Measurements from ENCODE around the gene IRF4.
A peak's percentile ranks its signal among the peaks of the same experiment; 100 is the strongest.

Gene IRF4

DNA sequence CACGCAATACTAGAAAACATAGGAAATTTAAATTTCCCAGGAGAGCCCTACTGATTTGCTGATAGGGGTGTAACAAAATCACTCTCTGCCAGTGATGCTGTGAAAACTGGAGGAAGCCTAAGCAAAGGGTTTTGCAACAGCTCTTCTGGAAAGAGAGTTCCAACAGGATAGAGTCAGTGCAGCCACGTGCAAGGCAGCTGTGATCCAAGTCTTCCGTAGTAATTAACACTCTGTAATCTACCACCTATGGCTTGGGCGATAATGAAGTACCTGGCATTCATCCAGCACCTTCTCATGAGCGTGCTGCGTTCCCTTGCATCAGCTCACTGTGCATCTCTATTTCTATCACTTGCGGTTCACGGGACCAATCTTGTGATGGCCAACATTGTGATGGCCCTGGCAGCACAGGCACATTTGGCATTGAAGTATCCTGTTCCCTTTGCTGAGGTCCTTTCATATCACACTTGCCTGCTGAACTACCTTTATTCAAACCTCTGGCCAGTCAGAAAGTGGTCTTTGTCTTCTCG is 48.2 kb downstream of the IRF4 start:
- ATAC-seq (replicated peaks) (no peak), DNase-seq (no peak)
- Mint-ChIP-seq H3K4me3 (no peak overlapping the region), H3K36me3 (ENCODE audit: insufficient read depth) (peaks cover 2% of the 10 kb centered on the region), H3K9me3 (no peaks in the 10 kb centered on the region), H3K27me3 (no peaks in the 10 kb centered on the region), H3K27ac (no peak overlapping the region), H3K4me1 (ENCODE audit: low read depth in 2 of 2) (peaks cover 6 to 10% of the 10 kb centered on the region in 2 donors)

DNA sequence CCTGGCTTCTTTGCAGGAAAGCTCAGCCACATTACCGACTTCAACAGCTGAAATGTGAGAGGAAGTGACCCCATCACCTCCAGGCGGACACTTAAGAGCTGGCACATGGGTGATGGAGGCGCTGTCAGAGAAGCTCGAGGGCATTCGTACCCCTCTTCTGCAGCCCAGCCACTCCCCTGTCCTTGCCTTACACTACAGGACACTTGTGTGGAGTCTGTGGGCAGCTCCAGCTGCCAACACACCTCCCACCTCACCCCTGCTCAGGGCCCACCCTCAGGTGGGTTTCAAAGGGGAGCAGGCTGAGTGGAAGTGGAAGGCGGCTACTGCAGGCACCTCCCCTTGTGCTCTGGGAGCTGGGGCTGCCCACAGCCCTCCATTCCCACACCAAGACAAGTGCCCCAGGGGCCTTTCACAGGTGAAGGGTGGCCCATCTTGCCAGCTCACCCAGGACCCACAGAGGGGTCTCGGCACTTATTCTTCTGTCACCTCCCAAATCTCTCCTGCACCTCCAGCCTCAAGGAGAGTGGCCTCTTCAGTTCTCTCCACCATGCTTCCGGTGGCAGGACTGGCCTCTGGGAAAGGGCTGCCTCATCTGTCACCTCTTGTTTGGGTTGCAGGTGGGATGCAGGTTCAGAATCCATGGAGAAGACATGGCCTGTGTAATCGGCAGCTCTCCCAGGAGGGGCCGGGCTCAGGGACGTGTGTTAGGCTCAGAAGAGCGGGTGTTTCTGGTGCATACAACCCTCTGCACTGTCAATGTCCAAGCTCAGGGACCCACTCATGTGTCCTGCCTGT is 49.8 kb downstream of the IRF4 start:
- DNase-seq (no peak), ATAC-seq (replicated peaks) (no peak)
- H3K27me3 Mint-ChIP-seq, result no peaks in the 10 kb centered on the region
- H3K4me1 Mint-ChIP-seq (ENCODE audit: low read depth in 2 of 2), result peaks cover 11 to 19% of the 10 kb centered on the region in 2 donors
- H3K27ac Mint-ChIP-seq, result no peak overlapping the region
- H3K36me3 Mint-ChIP-seq (ENCODE audit: insufficient read depth), result peaks cover 5% of the 10 kb centered on the region
- H3K4me3 Mint-ChIP-seq, result no peak overlapping the region
- H3K9me3 Mint-ChIP-seq, result no peaks in the 10 kb centered on the region

DNA sequence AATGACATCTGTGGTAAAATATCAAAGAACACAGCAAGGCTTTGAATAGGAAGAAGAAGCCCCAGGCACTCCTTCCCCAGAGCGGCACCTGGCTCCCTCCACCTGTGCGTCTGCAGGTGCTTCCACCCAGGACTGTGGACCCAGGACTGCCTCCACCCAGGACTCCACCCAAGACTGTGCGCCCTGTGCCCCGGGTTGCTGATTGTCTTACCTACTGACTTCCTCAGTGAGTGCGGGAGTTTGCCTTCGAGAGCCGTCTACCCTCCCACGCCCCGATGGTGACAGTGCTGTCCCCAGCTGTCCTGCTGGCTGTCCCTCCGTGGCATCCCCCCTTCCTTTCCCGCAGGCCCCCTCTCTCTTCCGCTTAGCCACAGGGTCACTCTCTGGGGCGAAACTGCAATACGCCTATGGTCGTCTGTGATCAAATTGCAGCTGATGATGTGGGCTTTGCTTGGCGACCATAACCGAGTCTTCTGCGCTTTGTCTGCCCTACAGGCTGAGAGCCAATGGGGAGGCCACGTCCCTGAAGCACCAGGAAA is 52.1 kb downstream of the IRF4 start:
- DNase-seq, result no peak
- Mint-ChIP-seq H3K27ac (no peak overlapping the region), H3K36me3 (ENCODE audit: insufficient read depth) (peaks cover 10% of the 10 kb centered on the region), H3K9me3 (no peaks in the 10 kb centered on the region), H3K27me3 (no peaks in the 10 kb centered on the region), H3K4me1 (ENCODE audit: low read depth in 2 of 2) (peaks cover 26 to 33% of the 10 kb centered on the region in 2 donors), H3K4me3 (no peak overlapping the region)
- no peak for ATAC-seq (replicated peaks)

DNA sequence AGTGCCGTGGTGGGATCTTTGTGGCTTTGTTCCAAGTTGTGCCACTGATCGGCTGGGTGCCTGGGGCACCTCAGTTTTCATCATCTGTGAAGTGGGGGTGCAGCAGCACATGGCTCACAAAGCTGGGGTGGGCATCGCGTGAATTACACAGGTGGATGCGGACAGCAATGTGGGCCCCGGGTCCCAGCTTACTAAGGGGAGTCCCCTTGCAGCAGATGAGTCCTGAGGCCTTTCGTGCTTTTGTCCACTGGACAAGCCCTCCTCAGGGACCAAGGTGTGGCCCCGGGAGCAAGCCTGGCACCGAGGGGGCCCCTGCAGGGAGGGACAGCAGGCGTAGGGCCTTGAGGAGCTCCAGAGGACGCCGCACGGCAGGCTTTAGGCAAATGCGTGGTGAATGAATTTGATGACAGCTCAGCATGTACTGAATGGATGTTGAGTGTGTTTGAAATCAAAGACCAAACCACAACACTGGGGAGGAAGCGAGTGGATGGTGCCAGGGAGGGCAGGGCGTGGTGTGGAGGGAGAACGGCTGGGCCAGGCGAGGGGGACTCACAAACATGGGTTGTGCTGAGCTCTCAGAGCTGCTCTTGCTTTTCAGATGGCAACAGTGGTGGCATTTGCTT is 53.2 kb downstream of the IRF4 start:
- Mint-ChIP-seq H3K4me3 (peak overlapping the region; percentile 53 to 80), H3K27me3 (no peaks in the 10 kb centered on the region), H3K36me3 (ENCODE audit: insufficient read depth) (peaks cover 10% of the 10 kb centered on the region), H3K27ac (peak overlapping the region; percentile 83 to 91), H3K9me3 (no peaks in the 10 kb centered on the region), H3K4me1 (ENCODE audit: low read depth in 2 of 2) (peaks cover 26 to 33% of the 10 kb centered on the region in 2 donors)
- DNase-seq, result no peak
- peak; percentile 52 for ATAC-seq (replicated peaks)

DNA sequence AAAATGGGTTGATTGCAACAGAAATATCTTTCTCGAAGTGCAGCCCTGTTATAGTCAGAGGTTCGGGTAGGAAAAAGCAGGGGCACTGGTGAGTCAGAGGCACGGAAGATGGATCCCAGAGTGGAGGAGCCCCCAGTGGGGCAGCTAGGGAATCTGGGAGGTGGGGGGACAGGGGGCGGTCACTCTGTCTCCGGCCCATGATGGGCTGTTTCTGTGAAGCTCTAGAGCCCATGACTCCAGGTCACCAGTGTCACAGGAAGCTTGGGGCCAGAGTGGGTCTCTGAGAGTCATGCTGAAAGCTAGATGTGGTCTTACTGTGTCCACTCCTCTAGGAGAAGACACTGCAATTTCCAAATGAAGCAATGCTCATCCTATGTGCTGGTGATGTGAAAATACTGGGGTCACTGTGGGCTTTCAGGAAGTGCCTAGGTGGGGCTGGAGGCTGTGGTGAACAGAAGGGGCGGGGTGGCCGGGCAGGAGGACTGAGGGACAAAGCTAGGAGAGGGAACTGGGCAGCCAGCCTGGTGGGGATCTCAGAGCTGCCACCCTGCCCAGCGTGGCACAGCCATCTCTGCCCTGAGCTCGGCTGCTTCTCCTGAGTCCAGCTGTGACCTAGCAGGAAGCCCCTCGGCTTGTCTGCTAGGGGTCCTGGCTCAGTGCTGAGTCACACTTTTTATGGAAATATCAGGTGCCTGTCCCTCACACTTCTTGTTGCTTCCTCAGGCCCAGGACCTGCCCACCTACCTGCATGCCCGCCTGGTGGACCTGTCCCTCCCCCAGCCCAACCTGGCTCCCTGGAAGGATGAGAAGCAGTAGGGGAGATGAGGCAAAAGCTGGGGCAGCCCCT is 54.2 kb downstream of the IRF4 start:
- no peaks in the 10 kb centered on the region for H3K27me3 Mint-ChIP-seq
- H3K4me3 Mint-ChIP-seq, result peak overlapping the region; percentile 53 to 80

DNA sequence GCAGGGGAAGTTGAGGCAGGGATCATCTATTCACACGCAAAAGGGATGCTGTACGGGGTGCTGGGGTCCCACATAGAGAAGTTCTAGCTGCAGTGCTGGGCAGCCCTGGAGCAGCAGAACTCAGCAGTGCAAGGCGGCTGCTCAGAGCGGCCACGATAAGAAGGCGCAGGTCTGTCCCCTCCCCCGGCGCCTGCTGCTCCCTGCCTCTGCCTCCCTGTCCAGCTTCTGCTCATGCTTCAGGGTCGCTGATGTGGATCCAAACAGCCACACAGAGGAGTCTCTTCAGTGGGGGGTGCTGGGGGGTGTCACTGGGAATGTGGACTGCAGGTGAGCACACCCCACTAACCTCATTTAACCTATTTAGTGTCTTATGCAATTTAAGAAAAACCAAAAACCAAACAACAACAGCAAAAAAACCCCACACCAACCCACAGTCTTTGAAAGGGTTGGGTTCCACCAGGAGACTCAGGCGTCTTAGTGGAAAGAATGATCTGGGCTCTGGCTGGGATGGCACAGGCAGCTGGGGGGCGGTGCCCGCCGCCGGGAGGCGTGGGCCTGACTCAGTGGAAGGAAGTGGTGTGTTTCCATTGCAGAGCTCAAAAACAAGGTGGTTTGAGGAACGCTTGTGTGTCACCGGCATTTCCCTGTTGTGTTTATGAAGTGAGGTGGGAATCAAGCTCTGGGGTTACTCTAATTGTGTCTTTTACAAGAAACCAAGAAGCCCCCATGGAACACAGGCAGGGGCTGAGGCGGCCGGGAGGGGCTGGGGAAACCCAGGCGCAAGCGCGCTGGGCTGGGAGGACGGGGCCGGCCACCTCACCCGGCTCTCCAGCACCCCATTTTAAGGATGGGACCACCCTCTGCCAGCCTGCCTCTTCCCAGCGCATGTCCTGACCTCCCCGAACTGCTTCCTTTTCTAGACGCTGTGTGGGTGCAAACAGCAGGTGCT is 55.1 kb downstream of the IRF4 start:
- peaks cover 10% of the 10 kb centered on the region for H3K36me3 Mint-ChIP-seq (ENCODE audit: insufficient read depth)
- no peaks in the 10 kb centered on the region for H3K9me3 Mint-ChIP-seq
- H3K4me3 Mint-ChIP-seq, result peak overlapping the region; percentile 75 to 80
- H3K27me3 Mint-ChIP-seq, result no peaks in the 10 kb centered on the region
- peak; percentile 84 for ATAC-seq (replicated peaks)
- peaks cover 26 to 33% of the 10 kb centered on the region in 2 donors for H3K4me1 Mint-ChIP-seq (ENCODE audit: low read depth in 2 of 2)
- peak; percentile 51 to 57 (median 55) for DNase-seq
- H3K27ac Mint-ChIP-seq, result peak overlapping the region; percentile 83 to 91

More for the DNA sequence above, 54.2 kb downstream of the IRF4 start:
- Mint-ChIP-seq H3K9me3 (no peaks in the 10 kb centered on the region), H3K4me1 (ENCODE audit: low read depth in 2 of 2) (peaks cover 26 to 33% of the 10 kb centered on the region in 2 donors), H3K27ac (peak overlapping the region; percentile 83 to 91), H3K36me3 (ENCODE audit: insufficient read depth) (peaks cover 10% of the 10 kb centered on the region)
- DNase-seq (no peak), ATAC-seq (replicated peaks) (no peak)

DNA sequence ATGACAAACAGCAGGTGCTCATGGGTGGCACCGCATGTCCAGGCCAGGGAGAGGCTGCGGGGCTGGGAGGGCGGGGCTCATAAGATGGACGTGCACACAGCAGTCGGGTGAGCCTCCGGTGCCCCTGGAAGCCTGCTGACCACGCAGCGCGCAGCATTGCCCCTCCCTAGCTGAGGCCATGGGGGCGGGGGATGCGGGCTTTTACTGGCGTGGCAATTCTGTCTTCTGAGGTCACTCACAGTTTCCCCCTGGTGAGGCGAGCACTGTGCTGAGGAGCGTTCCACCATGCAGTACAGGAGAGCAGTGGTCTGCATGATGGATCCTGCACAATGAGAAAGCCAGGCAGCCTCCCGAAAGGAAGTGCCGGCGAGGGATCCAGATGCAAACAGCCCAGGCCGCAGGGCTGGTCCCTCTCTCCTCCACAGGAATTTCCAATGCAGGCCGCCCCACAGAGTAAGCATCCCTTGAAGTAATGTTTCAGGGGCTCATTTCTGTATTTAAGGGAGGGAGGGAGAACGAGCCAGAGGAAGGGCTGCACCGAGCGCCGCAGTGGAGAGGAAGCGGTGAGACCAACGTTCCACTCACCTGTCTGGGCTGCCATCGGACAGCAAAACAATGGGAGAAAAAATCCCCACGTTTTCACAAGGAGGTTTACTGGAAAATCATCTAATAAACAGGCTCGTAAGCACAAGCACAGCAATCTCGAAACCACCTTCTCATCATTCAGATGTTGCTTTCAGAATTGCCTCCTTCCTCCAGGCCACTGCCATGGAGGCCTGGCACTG is 56.0 kb downstream of the IRF4 start:
- Mint-ChIP-seq H3K9me3 (no peaks in the 10 kb centered on the region), H3K4me3 (peak overlapping the region; percentile 75 to 80), H3K36me3 (ENCODE audit: insufficient read depth) (peaks cover 10% of the 10 kb centered on the region), H3K4me1 (ENCODE audit: low read depth in 2 of 2) (peaks cover 26 to 33% of the 10 kb centered on the region in 2 donors), H3K27me3 (no peaks in the 10 kb centered on the region), H3K27ac (peak overlapping the region; percentile 69 to 91)
- ATAC-seq (replicated peaks) (peak; percentile 6), DNase-seq (no peak)

DNA sequence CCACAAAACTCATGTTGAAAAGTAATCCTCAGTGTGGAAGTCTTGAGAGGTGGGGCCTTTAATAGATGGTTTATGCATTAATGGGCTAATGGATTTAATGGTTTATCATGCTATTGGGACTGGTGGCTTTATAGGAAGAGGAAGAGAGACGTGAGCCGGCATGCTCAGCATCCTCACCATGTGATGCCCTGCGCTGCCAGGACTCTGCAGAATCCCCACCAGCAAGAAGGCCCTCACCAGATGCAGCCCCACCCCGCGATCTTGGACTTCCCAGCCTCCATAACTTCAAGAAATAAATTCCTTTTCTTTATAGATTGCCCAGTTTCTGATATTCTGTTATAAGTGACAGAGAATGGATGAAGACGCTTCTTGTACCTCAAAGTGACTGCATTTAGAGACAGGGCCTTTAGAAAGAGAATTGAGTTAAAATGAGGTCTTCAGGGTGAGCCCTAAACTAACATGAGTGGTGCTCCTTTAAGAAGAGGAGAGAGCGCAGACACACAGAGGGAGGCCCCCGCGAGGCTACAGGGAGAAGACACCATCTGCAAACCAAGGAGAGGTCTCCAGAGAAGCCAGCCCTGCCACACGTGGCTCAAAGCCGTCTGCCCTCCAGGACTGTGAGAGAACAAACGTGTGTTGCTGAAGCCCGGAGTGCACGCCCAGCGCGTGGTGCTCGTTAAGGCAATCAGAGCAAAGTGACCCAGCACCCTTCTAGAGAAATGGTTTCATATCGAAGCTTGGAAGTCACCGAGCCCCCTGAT is 56.9 kb downstream of the IRF4 start:
- DNase-seq, result no peak
- Mint-ChIP-seq H3K27ac (peak overlapping the region; percentile 69 to 91), H3K9me3 (no peaks in the 10 kb centered on the region), H3K36me3 (ENCODE audit: insufficient read depth) (peaks cover 10% of the 10 kb centered on the region), H3K4me1 (ENCODE audit: low read depth in 2 of 2) (peaks cover 26 to 33% of the 10 kb centered on the region in 2 donors), H3K27me3 (no peaks in the 10 kb centered on the region), H3K4me3 (peak overlapping the region; percentile 75 to 80)
- no peak for ATAC-seq (replicated peaks)

DNA sequence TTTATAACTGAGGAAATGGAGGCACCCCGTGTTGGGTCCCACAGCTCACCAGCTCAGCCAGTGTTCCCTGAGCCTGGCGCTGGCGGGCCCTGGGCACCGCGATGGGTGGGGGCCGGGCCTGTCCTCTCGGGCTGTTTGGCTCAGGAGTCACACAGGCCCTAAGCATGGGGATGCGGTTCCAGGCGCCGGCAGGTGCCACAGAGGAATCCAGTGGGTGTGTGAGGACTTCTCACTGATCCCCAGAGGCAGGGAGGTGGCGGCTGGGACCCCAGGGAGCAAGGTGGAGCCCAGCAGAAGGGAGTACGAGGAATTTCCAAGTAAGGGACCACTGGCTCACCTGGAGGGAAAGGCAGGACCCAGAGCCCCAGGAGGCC is 57.5 kb downstream of the IRF4 start:
- Mint-ChIP-seq H3K9me3 (no peaks in the 10 kb centered on the region), H3K4me1 (ENCODE audit: low read depth in 2 of 2) (peaks cover 26 to 33% of the 10 kb centered on the region in 2 donors), H3K4me3 (no peak overlapping the region), H3K36me3 (ENCODE audit: insufficient read depth) (peaks cover 9% of the 10 kb centered on the region), H3K27me3 (no peaks in the 10 kb centered on the region), H3K27ac (no peak overlapping the region)
- DNase-seq (no peak), ATAC-seq (replicated peaks) (no peak)

DNA sequence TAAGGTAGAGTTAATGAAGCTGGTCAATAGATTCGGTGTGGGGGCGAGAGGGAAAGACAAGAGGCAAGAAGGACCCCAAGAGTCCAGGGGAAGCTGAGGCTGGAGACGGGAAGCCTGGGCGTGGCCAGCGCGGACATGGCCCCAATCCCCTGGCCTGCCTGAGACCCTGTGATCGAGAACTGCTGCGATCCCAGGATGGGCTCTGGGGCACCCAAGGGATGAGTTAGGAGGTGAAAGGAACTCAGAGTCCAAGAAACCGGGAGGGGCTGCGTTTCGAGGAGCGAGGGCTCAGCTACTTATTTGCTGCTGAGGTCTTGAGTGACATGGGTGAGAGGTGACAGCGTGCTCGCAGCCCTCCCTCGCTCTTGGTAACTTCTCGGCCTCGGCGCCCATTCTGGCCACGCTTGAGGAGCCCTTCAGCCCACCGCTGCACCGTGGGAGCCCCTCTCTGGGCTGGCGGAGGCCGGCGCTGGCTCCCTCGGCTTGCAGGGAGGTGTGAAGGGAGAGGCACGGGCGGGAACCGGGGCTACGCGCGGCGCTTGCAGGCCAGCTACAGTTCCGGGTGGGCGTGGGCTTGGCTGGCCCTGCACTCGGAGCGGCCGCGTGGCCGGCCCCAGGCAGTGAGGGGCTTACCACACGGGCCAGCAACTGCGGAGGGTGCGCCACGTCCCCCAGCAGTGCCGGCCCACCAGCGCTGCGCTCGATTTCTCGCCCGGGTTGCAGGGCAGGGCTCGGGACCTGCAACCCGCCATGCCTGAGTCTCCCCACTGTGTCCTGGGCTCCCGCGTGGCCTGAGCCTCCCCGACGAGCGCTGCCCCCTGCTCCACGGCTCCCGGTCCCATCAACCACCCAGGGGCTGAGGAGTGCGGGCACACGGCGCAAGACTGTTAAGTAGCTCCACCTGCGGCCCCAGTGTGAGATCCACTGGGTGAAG is 58.2 kb downstream of the IRF4 start:
- Mint-ChIP-seq H3K36me3 (ENCODE audit: insufficient read depth) (peaks cover 8% of the 10 kb centered on the region), H3K27ac (no peak overlapping the region), H3K9me3 (no peaks in the 10 kb centered on the region), H3K4me3 (no peak overlapping the region), H3K27me3 (no peaks in the 10 kb centered on the region), H3K4me1 (ENCODE audit: low read depth in 2 of 2) (peaks cover 27 to 30% of the 10 kb centered on the region in 2 donors)
- DNase-seq (no peak), ATAC-seq (replicated peaks) (no peak)

Data from effector memory CD8-positive, alpha-beta T cell (primary cell).